Stomach (tissue), 4 donors: ENCODE data around the gene PAK6.

ENCODE experiments used
- EP300 ChIP-seq: sonication (generic); formaldehyde crosslinking; IDR thresholded peaks from one replicate; pipeline ENCODE4 v1.6.1; 2017; ENCODE audit warnings: antibody characterized with exemption
- POLR2A ChIP-seq, 4 donors: fragments of 450-650 bp; IDR thresholded peaks; one replicate each; pipeline ENCODE4 v1.6.1; 2016; ENCODE audit warnings: antibody characterized with exemption in 4 of 4, control low read depth in 2 of 4, mild to moderate bottlenecking in 1 of 4, moderate library complexity in 1 of 4
- TF ChIP-seq, protein P1 (sequence below), 7 experiments: fragments of 450-650 bp in 4 of 7; fragments of 200-600 bp in 3 of 7; sonication (generic) in 3 of 7; IDR thresholded peaks; one replicate each; pipeline ENCODE4 v1.5.1; 2016 to 2019; ENCODE audit warnings: antibody characterized with exemption in 7 of 7, control low read depth in 2 of 7, mild to moderate bottlenecking in 1 of 7

DNA sequence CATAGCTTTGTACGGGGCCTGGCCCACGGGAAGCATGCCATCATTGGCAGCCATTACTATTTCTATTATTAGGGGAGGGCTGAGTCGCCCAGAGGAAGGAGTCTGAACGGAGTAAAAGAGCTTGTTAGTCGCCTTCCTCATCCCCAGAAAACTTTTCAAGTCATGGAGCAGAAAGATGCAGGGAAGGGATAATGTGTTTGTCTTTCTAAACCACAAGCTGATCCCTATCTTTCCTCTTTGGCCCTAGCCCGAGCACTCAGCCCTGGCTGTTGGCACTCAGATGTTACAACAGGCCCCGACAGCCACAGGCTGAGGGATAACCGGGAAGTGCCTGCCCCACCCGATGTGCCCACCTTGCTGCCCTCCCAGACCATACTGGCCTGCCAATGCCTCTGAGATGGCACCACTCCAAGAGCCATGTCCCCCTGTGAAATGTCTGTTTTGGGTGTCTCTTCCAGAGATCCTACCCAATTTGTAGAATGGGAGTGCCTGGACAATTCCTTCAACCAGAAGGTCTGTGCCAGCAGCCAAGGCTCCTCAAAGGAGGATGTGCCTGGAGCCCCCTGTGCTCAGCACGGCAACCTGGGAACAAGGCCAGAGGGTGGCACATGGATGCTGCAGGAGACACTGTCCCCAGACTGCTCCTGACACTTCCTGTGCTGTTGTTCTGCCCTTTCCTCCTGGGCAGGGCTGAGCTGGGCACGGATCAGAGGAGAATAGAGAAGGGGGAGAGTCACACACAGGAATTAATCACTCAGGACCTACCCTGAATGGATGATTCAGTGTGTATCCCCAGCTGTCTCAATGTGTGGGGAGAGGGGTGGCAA, 10.8 kb downstream of the PAK6 start:
- TF ChIP-seq, protein P1, sequence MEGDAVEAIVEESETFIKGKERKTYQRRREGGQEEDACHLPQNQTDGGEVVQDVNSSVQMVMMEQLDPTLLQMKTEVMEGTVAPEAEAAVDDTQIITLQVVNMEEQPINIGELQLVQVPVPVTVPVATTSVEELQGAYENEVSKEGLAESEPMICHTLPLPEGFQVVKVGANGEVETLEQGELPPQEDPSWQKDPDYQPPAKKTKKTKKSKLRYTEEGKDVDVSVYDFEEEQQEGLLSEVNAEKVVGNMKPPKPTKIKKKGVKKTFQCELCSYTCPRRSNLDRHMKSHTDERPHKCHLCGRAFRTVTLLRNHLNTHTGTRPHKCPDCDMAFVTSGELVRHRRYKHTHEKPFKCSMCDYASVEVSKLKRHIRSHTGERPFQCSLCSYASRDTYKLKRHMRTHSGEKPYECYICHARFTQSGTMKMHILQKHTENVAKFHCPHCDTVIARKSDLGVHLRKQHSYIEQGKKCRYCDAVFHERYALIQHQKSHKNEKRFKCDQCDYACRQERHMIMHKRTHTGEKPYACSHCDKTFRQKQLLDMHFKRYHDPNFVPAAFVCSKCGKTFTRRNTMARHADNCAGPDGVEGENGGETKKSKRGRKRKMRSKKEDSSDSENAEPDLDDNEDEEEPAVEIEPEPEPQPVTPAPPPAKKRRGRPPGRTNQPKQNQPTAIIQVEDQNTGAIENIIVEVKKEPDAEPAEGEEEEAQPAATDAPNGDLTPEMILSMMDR (IDR thresholded peaks at IDR 0.05) = no peak
- no peak for TF ChIP-seq POLR2A (IDR thresholded peaks at IDR 0.05)
- TF ChIP-seq EP300 = no peak
